Uterus (tissue), 4 donors: ENCODE measurements around the gene PGF. TPM values are rescaled to one million over a fixed set of nuclear protein-coding genes. Genes with fewer than 3 reads are reported as not detected.

ENCODE experiments used
- DNase-seq, 2 donors: peaks; one replicate each; pipeline ENCODE4 v3.0.0-alpha.2; 2019 to 2020
- H3K27ac ChIP-seq, 2 donors: fragments of 200-600 bp; sonication (generic); 1 replicate in 1 of 2; 2 replicates in 1 of 2; pipeline ENCODE4 v1.5.1; 2016 to 2018
- H3K27me3 ChIP-seq, 2 donors: fragments of 200-600 bp; sonication (generic); one replicate each; pipeline ENCODE4 v1.5.1; 2018 to 2019; ENCODE audit warnings: control low read depth in 1 of 2
- H3K36me3 ChIP-seq, 2 donors: fragments of 200-600 bp; sonication (generic); one replicate each; pipeline ENCODE4 v1.5.1; 2019; ENCODE audit warnings: control low read depth in 1 of 2
- H3K4me1 ChIP-seq, 2 donors: fragments of 200-600 bp; sonication (generic); one replicate each; pipeline ENCODE4 v1.5.1; 2018 to 2019; ENCODE audit warnings: control low read depth in 1 of 2
- H3K4me3 ChIP-seq, 2 donors: fragments of 200-600 bp; sonication (generic); 1 replicate in 1 of 2; 2 replicates in 1 of 2; pipeline ENCODE4 v1.5.1; 2018 to 2019; ENCODE audit warnings: mild to moderate bottlenecking in 1 of 2
- H3K9me3 ChIP-seq, 2 donors: fragments of 200-600 bp; sonication (generic); one replicate each; pipeline ENCODE4 v1.5.1; 2019; ENCODE audit warnings: control low read depth in 1 of 2
- POLR2A ChIP-seq, 2 donors: fragments of 450-650 bp; IDR thresholded peaks; one replicate each; pipeline ENCODE4 v1.6.1; 2016; ENCODE audit warnings: antibody characterized with exemption in 2 of 2, mild to moderate bottlenecking in 1 of 2, moderate library complexity in 1 of 2
- intact Hi-C: fragments of 100-400 bp; cut with DNase I; formaldehyde crosslinking; loops from one replicate; pipeline ENCODE4 v1.15.1; 2023; ENCODE audit warnings: low total_unique reads
- total RNA-seq, 4 donors: library from RNA; depleted of rRNA in 3 of 4; stranded (reverse); fragments of >200 nt in 3 of 4; gene quantifications; one replicate each; pipeline versions ENCODE4 v1.1.0 to v1.2.4, GENCODE V29; 2014 to 2023
- TF ChIP-seq, protein P1 (sequence below), 4 experiments: fragments of 200-600 bp in 2 of 4; fragments of 450-650 bp in 2 of 4; sonication (generic) in 2 of 4; IDR thresholded peaks; one replicate each; pipeline ENCODE4 v1.5.1; 2016 to 2019; ENCODE audit warnings: antibody characterized with exemption in 4 of 4, mild to moderate bottlenecking in 2 of 4, moderate library complexity in 1 of 4
- donor health status: DM: yes; HTN: yes; CAD: no.

The PGF gene
- total RNA-seq, 4 donors from 2014 or later, result 2.7 to 32.4 (median 15.4) TPM

GRCh38 chr14:74962493-74962892 is 7.1 kb upstream of the PGF start:
- TF ChIP-seq, protein P1, sequence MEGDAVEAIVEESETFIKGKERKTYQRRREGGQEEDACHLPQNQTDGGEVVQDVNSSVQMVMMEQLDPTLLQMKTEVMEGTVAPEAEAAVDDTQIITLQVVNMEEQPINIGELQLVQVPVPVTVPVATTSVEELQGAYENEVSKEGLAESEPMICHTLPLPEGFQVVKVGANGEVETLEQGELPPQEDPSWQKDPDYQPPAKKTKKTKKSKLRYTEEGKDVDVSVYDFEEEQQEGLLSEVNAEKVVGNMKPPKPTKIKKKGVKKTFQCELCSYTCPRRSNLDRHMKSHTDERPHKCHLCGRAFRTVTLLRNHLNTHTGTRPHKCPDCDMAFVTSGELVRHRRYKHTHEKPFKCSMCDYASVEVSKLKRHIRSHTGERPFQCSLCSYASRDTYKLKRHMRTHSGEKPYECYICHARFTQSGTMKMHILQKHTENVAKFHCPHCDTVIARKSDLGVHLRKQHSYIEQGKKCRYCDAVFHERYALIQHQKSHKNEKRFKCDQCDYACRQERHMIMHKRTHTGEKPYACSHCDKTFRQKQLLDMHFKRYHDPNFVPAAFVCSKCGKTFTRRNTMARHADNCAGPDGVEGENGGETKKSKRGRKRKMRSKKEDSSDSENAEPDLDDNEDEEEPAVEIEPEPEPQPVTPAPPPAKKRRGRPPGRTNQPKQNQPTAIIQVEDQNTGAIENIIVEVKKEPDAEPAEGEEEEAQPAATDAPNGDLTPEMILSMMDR (IDR thresholded peaks at IDR 0.05), result no peak
- TF ChIP-seq POLR2A (IDR thresholded peaks at IDR 0.05), result no peak
- DNase-seq, result no peak

GRCh38 chr14:74962046-74962445 is 6.6 kb upstream of the PGF start:
- TF ChIP-seq POLR2A (IDR thresholded peaks at IDR 0.05), result no peak
- TF ChIP-seq, protein P1 (IDR thresholded peaks at IDR 0.05), result no peak
- Histone ChIP-seq H3K36me3 (no peaks in the 10 kb centered on the region), H3K9me3 (no peaks in the 10 kb centered on the region), H3K27me3 (no peaks in the 10 kb centered on the region), H3K27ac (no peak overlapping the region), H3K4me1 (no peaks in the 10 kb centered on the region), H3K4me3 (no peak overlapping the region)
- intact Hi-C loops, result no loop called here
- DNase-seq, result no peak

More at GRCh38 chr14:74962493-74962892, 7.1 kb upstream of the PGF start:
- H3K27ac ChIP-seq, result no peak overlapping the region
- no peaks in the 10 kb centered on the region for H3K9me3 ChIP-seq
- H3K36me3 ChIP-seq, result no peaks in the 10 kb centered on the region
- H3K27me3 ChIP-seq, result no peaks in the 10 kb centered on the region
- no peaks in the 10 kb centered on the region for H3K4me1 ChIP-seq
- no peak overlapping the region for H3K4me3 ChIP-seq
- intact Hi-C loops, result no loop called here

- H3K4me1 ChIP-seq, result no peaks in the 10 kb centered on the region
- no peak for DNase-seq
- H3K27ac ChIP-seq, result no peak overlapping the region
- no peak overlapping the region for H3K4me3 ChIP-seq
- H3K36me3 ChIP-seq, result no peaks in the 10 kb centered on the region
- H3K27me3 ChIP-seq, result no peaks in the 10 kb centered on the region
- no peaks in the 10 kb centered on the region for H3K9me3 ChIP-seq
- intact Hi-C loops, result no loop called here
- TF ChIP-seq POLR2A (IDR thresholded peaks at IDR 0.05), result no peak
- TF ChIP-seq, protein P1 (IDR thresholded peaks at IDR 0.05), result no peak
These were observed 6.0 kb upstream of the PGF start for GRCh38 chr14:74961238-74961911.

DNA sequence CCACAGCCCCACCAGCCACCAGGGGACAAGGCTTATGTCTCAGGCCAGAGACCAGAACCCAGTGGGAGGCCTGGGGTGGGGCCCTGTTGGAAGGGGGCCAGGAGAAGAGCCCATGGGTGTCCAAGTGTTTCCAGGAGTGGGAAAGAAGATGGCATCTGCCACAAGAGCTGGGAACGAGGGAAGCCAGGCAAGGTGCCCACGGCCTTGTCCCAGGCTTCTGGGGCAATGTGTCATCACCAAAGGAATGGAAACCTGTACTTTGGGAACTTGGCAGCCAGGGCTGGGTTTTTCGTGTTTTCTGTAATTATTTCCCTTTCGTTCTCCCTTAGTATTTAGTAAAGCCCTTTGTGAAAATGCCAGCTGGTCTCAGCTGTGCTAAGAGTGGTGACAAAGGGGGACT is 5.3 kb upstream of the PGF start:
- TF ChIP-seq POLR2A (IDR thresholded peaks at IDR 0.05), result no peak
- TF ChIP-seq, protein P1 (IDR thresholded peaks at IDR 0.05), result no peak
- no peaks in the 10 kb centered on the region for H3K9me3 ChIP-seq
- no peaks in the 10 kb centered on the region for H3K36me3 ChIP-seq
- H3K4me3 ChIP-seq, result no peak overlapping the region
- H3K27me3 ChIP-seq, result no peaks in the 10 kb centered on the region
- no peak overlapping the region for H3K27ac ChIP-seq
- intact Hi-C loops, result no loop called here
- no peak for DNase-seq
- H3K4me1 ChIP-seq, result no peaks in the 10 kb centered on the region

DNA sequence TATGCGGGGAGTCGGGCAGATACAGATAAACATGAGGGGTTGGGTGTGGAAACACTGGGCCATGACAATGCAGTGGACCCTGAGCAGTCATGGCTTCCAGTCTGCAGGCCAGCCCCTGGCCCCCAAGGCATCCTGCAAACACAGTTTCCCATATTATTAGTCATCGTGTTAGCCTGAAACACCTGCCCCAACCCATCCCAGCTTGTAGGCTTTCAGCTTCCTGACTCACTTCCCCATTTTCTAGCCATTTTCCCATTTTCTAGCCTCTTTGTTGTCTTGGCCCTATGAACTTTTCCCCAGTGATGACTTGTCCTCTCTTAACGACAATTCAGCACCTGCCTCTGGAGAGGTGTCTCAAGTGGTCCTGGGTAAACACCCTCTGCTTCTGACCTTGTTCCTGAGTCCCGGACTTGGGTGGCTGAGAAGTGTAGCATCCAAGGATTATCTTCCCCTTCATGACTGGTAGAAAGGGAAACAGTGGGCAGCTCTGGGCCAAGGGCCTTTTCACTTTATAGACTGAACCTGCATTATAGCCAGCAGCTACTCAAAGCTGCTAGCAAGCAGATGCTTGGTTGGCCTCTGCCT is 4.3 kb upstream of the PGF start:
- Histone ChIP-seq H3K4me1 (no peaks in the 10 kb centered on the region), H3K9me3 (no peaks in the 10 kb centered on the region), H3K4me3 (no peak overlapping the region), H3K36me3 (no peaks in the 10 kb centered on the region), H3K27me3 (no peaks in the 10 kb centered on the region), H3K27ac (no peak overlapping the region)
- TF ChIP-seq, protein P1 (IDR thresholded peaks at IDR 0.05), result no peak
- intact Hi-C loops, result no loop called here
- no peak for DNase-seq
